ENCODE results near the gene DPPA3.
"Not testable (repeated sequence)": the region's sequence is repeated elsewhere in the genome, so short reads cannot be mapped to it uniquely, and the experiment has no call there.

DPPA3 gene

GRCh38 chr12:7705846-7706245 is 5.4 kb upstream of the DPPA3 start:
- DNase-seq = no peak

GRCh38 chr12:7709969-7710675 is 1.1 kb upstream of the DPPA3 start:
- no peak for DNase-seq
- no peak for TF ChIP-seq GATA1 (IDR thresholded peaks at IDR 0.05; ENCODE audit: low read depth, low read length)
- no peak for TF ChIP-seq POLR2A (IDR thresholded peaks at IDR 0.05; ENCODE audit: low read length)

More at GRCh38 chr12:7705846-7706245, 5.4 kb upstream of the DPPA3 start:
- TF ChIP-seq POLR2A (IDR thresholded peaks at IDR 0.05; ENCODE audit: low read length) (no peak), GATA1 (IDR thresholded peaks at IDR 0.05; ENCODE audit: low read depth, low read length) (no peak)

- DNase-seq = no peak
Measured at GRCh38 chr12:7712841-7713442, 1.7 kb downstream of the DPPA3 start.

GRCh38 chr12:7716381-7716780 is 5.1 kb downstream of the DPPA3 start:
- TF ChIP-seq POLR2A (IDR thresholded peaks at IDR 0.05; ENCODE audit: low read length) = no peak
- TF ChIP-seq GATA1 (IDR thresholded peaks at IDR 0.05; ENCODE audit: low read depth, low read length) = no peak
- peak; percentile 29 to 43 for DNase-seq

More at GRCh38 chr12:7712841-7713442, 1.7 kb downstream of the DPPA3 start:
- no peak for TF ChIP-seq POLR2A (IDR thresholded peaks at IDR 0.05; ENCODE audit: low read length)
- TF ChIP-seq GATA1 (IDR thresholded peaks at IDR 0.05; ENCODE audit: low read depth, low read length) = no peak

- TF ChIP-seq GATA1 (IDR thresholded peaks at IDR 0.05; ENCODE audit: low read depth, low read length) (no peak), POLR2A (IDR thresholded peaks at IDR 0.05; ENCODE audit: low read length) (no peak)
- DNase-seq = no peak
Measured at GRCh38 chr12:7719946-7720730, 8.9 kb downstream of the DPPA3 start.

GRCh38 chr12:7723926-7724325 is 12.7 kb downstream of the DPPA3 start:
- DNase-seq = peak in 1 of 2 experiments; percentile 32
- no peak for TF ChIP-seq POLR2A (IDR thresholded peaks at IDR 0.05; ENCODE audit: low read length)
- no peak for TF ChIP-seq GATA1 (IDR thresholded peaks at IDR 0.05; ENCODE audit: low read depth, low read length)

GRCh38 chr12:7729746-7730145 is 18.5 kb downstream of the DPPA3 start:
- DNase-seq = no peak
- TF ChIP-seq POLR2A (IDR thresholded peaks at IDR 0.05; ENCODE audit: low read length) (no peak), GATA1 (IDR thresholded peaks at IDR 0.05; ENCODE audit: low read depth, low read length) (no peak)

GRCh38 chr12:7730984-7731383 is 19.8 kb downstream of the DPPA3 start:
- not testable (repeated sequence) for DNase-seq

GRCh38 chr12:7731486-7731885 is 20.3 kb downstream of the DPPA3 start:
- DNase-seq = no peak
- no peak for TF ChIP-seq GATA1 (IDR thresholded peaks at IDR 0.05; ENCODE audit: low read depth, low read length)
- no peak for TF ChIP-seq POLR2A (IDR thresholded peaks at IDR 0.05; ENCODE audit: low read length)

- no peak for DNase-seq
- no peak for TF ChIP-seq GATA1 (IDR thresholded peaks at IDR 0.05; ENCODE audit: low read depth, low read length)
- TF ChIP-seq POLR2A (IDR thresholded peaks at IDR 0.05; ENCODE audit: low read length) = no peak
Measured at GRCh38 chr12:7732993-7733392, 21.8 kb downstream of the DPPA3 start.

- TF ChIP-seq POLR2A (IDR thresholded peaks at IDR 0.05; ENCODE audit: low read length) (no peak), GATA1 (IDR thresholded peaks at IDR 0.05; ENCODE audit: low read depth, low read length) (no peak)
- DNase-seq = peak in 1 of 2 experiments; percentile 15
Measured at GRCh38 chr12:7747246-7747645, 36.0 kb downstream of the DPPA3 start, which contains the start of gene CLEC4C. CLEC4C (minus strand) TSS chr12:7747375; CDS start chr12:7747348, 27 bp downstream.

GRCh38 chr12:7748852-7749251 is 37.6 kb downstream of the DPPA3 start:
- TF ChIP-seq POLR2A (IDR thresholded peaks at IDR 0.05; ENCODE audit: low read length) (no peak), GATA1 (IDR thresholded peaks at IDR 0.05; ENCODE audit: low read depth, low read length) (no peak)
- DNase-seq = peak; percentile 33 to 70

- TF ChIP-seq POLR2A (IDR thresholded peaks at IDR 0.05; ENCODE audit: low read length) (no peak), GATA1 (IDR thresholded peaks at IDR 0.05; ENCODE audit: low read depth, low read length) (no peak)
- no peak for DNase-seq
Measured at GRCh38 chr12:7749442-7749841, 38.2 kb downstream of the DPPA3 start.

GRCh38 chr12:7750350-7750749 is 39.1 kb downstream of the DPPA3 start:
- no peak for DNase-seq
- TF ChIP-seq GATA1 (IDR thresholded peaks at IDR 0.05; ENCODE audit: low read depth, low read length) (no peak), POLR2A (IDR thresholded peaks at IDR 0.05; ENCODE audit: low read length) (no peak)
